HepG2 (cell line): ENCODE data around the gene ANKRD36B. TPM values are rescaled to one million over a fixed set of nuclear protein-coding genes. Genes with fewer than 3 reads are reported as not detected.
"Not testable (repeated sequence)": the region's sequence is repeated elsewhere in the genome, so short reads cannot be mapped to it uniquely, and the experiment has no call there.

Experiments
- GFI1 ChIP-seq: sonication (generic); formaldehyde crosslinking; IDR thresholded peaks from 2 replicates; pipeline ENCODE4 v1.5.0; 2020; ENCODE audit warnings: missing genetic modification reagents, mild to moderate bottlenecking, borderline replicate concordance
- HMGXB3 ChIP-seq: sonication (generic); formaldehyde crosslinking; IDR thresholded peaks from 2 replicates; pipeline ENCODE4 v1.4.0; 2020; ENCODE audit warnings: missing genetic modification reagents, borderline replicate concordance
- KDM5B ChIP-seq: sonication (generic); formaldehyde crosslinking; IDR thresholded peaks from 2 replicates; pipeline ENCODE4 v1.4.0; 2020; ENCODE audit warnings: missing genetic modification reagents, mild to moderate bottlenecking, borderline replicate concordance
- MYC ChIP-seq: sonication (generic); formaldehyde crosslinking; IDR thresholded peaks from 2 replicates; pipeline ENCODE4 v1.9.0; 2021; ENCODE audit warnings: missing genetic modification reagents, borderline replicate concordance
- MYPOP ChIP-seq: sonication (generic); formaldehyde crosslinking; IDR thresholded peaks from 2 replicates; pipeline ENCODE4 v1.8.1; 2023; ENCODE audit warnings: mild to moderate bottlenecking, moderate library complexity, missing genetic modification reagents
- NONO ChIP-seq, 2 experiments: fragments of 450-650 bp in 1 of 2; sonication (generic) in 1 of 2; formaldehyde crosslinking in 1 of 2; IDR thresholded peaks in 1 of 2; conservative IDR thresholded peaks in 1 of 2; 2 replicates each; pipeline versions ENCODE4 v1.6.1 to v1.8.0; 2017 to 2022; ENCODE audit warnings: mild to moderate bottlenecking in 1 of 2, missing genetic modification reagents in 1 of 2, moderate library complexity in 1 of 2
- PAXIP1 ChIP-seq: sonication (generic); formaldehyde crosslinking; conservative IDR thresholded peaks from 2 replicates; pipeline ENCODE4 v1.4.0; 2020; ENCODE audit warnings: mild to moderate bottlenecking, missing genetic modification reagents, moderate library complexity
- SNAI1 ChIP-seq: sonication (generic); formaldehyde crosslinking; IDR thresholded peaks from 2 replicates; pipeline ENCODE4 v1.5.0; 2020; ENCODE audit warnings: mild to moderate bottlenecking, missing genetic modification reagents, borderline replicate concordance
- ZFP82 ChIP-seq: sonication (generic); formaldehyde crosslinking; IDR thresholded peaks from 2 replicates; pipeline ENCODE4 v1.5.1; 2020; ENCODE audit warnings: mild to moderate bottlenecking, missing genetic modification reagents, borderline replicate concordance
- ZNF225 ChIP-seq: sonication (generic); formaldehyde crosslinking; IDR thresholded peaks from 2 replicates; pipeline ENCODE4 v1.4.0; 2020; ENCODE audit warnings: mild to moderate bottlenecking, missing genetic modification reagents
- ZNF468 ChIP-seq: sonication (generic); formaldehyde crosslinking; IDR thresholded peaks from 2 replicates; pipeline ENCODE4 v1.8.0; 2022; ENCODE audit warnings: mild to moderate bottlenecking, moderate library complexity, missing genetic modification reagents
- ZNF605 ChIP-seq: sonication (generic); formaldehyde crosslinking; IDR thresholded peaks from 2 replicates; pipeline ENCODE4 v1.8.0; 2022; ENCODE audit warnings: mild to moderate bottlenecking, missing genetic modification reagents
- ZNF670 ChIP-seq: sonication (generic); formaldehyde crosslinking; IDR thresholded peaks from 2 replicates; pipeline ENCODE4 v1.8.0; 2022; ENCODE audit warnings: mild to moderate bottlenecking, missing genetic modification reagents, borderline replicate concordance
- ZNF691 ChIP-seq: sonication (generic); formaldehyde crosslinking; IDR thresholded peaks from 2 replicates; pipeline ENCODE4 v1.4.0; 2020; ENCODE audit warnings: missing genetic modification reagents, low read depth, mild to moderate bottlenecking, borderline replicate concordance
- polyA plus RNA-seq, 8 experiments: library from polyadenylated mRNA; depleted of rRNA in 3 of 8; stranded (reverse) in 7 of 8; unstranded in 1 of 8; fragments of >200 nt; fragmentation: Illumina TruSeq in 4 of 8; extraction: Trizol in 4 of 8; gene quantifications; 2 replicates each; pipeline versions ENCODE4 v1.2.1 to v1.2.3, GENCODE V29; 2011 to 2016; ENCODE audit warnings: low read depth in 4 of 8, missing spikeins in 1 of 8, mixed read lengths in 1 of 8; ENCODE audit not compliant: insufficient read depth in 1 of 8
- total RNA-seq, 5 experiments: library from RNA; depleted of rRNA; stranded (reverse); fragments of >200 nt; fragmentation: Illumina TruSeq; extraction: Trizol; gene quantifications; 2 replicates each; pipeline ENCODE4 v1.2.3, GENCODE V29; 2016; ENCODE audit warnings: low read depth in 1 of 5

Gene ANKRD36B
- total and polyA plus RNA-seq, 2 of the 13 experiments (the other 11 are each of a cell fraction or from before 2014, with no cell fraction given), result 7.3 to 34.8 TPM

- TF ChIP-seq HMGXB3, result peak; percentile 32; the same call in 1 of the 2 replicates
- peak; percentile 18; the same call in 1 of the 2 replicates for TF ChIP-seq PAXIP1 (CRISPR knock-in tag)
- TF ChIP-seq MYC (CRISPR knock-in tag), result peak; percentile 50; the same call in 1 of the 2 replicates
- TF ChIP-seq ZNF691, result 0 out of 2 replicates have a peak, but pooled peaks have one; percentile 8
- peak; percentile 72; the same call in 1 of the 2 replicates for TF ChIP-seq ZNF670 (CRISPR knock-in tag)
- 0 out of 2 replicates have a peak, but pooled peaks have one; percentile 49 for TF ChIP-seq ZNF225
- peak; percentile 85; the same call in 1 of the 2 replicates for TF ChIP-seq KDM5B (CRISPR knock-in tag)
- TF ChIP-seq NONO (IDR thresholded peaks at IDR 0.05), result not testable (repeated sequence)
- TF ChIP-seq NONO (CRISPR knock-in tag; conservative IDR thresholded peaks at IDR 0.05), result peak; percentile 66
- peak; percentile 86 for TF ChIP-seq ZNF605 (CRISPR knock-in tag)
- peak; percentile 51; the same call in 1 of the 2 replicates for TF ChIP-seq ZFP82 (CRISPR knock-in tag)
- 0 out of 2 replicates have a peak, but pooled peaks have one; percentile 54 for TF ChIP-seq SNAI1 (CRISPR knock-in tag)
- 0 out of 2 replicates have a peak, but pooled peaks have one; percentile 23 for TF ChIP-seq GFI1 (CRISPR knock-in tag)
- TF ChIP-seq ZNF468 (CRISPR knock-in tag), result 0 out of 2 replicates have a peak, but pooled peaks have one; percentile 31
- peak; percentile 69; the same call in 1 of the 2 replicates for TF ChIP-seq MYPOP
Observed at GRCh38 chr2:97589598-97590510, at the start of gene ANKRD36B (continued).
